ENCODE data around the gene OVCA2.

Gene OVCA2

DNA sequence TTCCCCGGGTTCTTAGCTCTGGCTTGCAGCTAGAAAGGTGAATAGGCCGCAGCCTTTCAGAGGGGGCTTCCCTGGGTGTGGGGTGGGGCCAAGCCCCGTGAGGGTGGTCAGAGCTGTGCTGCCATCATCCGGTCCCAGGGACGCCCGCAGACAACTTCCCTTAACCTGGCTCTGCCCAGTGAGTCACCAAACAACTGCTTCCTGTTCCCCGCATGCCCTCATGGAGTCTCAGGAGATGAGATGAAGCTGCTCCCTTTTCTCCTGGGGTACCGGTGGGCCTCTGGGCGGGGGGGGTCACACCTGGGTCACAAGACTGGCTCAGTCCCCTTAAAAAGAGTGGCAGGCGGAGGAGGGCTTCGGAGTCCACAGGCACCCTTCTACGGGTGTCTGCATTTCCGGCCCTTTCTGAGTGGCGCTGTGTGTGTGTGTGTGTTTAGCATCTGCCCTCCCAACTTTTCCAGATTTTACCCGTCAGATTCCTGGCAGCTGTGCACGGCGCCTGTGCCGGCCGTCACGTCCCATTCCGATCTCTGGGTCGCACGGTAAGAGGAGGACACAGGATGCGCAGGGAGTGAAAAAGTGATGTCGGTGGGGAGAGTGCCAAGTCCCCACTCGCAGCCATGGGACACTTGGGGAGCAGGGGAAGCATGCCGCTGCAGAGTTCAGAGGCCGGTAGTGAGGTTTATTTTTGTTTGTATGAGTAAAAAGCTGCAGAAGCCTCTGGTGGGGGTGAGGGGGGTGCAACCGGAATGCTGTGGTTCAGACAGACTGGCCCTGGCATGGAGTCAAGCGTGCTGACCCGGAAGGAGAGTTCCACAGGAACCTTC lies 29.8 kb downstream of the OVCA2 start:
- TF ChIP-seq MAX (IDR thresholded peaks at IDR 0.05) (no peak), TEAD4 (IDR thresholded peaks at IDR 0.05) (no peak)

- TF ChIP-seq ZBTB7A (IDR thresholded peaks at IDR 0.05; ENCODE audit: low read depth) = no peak
- TF ChIP-seq, protein P1, sequence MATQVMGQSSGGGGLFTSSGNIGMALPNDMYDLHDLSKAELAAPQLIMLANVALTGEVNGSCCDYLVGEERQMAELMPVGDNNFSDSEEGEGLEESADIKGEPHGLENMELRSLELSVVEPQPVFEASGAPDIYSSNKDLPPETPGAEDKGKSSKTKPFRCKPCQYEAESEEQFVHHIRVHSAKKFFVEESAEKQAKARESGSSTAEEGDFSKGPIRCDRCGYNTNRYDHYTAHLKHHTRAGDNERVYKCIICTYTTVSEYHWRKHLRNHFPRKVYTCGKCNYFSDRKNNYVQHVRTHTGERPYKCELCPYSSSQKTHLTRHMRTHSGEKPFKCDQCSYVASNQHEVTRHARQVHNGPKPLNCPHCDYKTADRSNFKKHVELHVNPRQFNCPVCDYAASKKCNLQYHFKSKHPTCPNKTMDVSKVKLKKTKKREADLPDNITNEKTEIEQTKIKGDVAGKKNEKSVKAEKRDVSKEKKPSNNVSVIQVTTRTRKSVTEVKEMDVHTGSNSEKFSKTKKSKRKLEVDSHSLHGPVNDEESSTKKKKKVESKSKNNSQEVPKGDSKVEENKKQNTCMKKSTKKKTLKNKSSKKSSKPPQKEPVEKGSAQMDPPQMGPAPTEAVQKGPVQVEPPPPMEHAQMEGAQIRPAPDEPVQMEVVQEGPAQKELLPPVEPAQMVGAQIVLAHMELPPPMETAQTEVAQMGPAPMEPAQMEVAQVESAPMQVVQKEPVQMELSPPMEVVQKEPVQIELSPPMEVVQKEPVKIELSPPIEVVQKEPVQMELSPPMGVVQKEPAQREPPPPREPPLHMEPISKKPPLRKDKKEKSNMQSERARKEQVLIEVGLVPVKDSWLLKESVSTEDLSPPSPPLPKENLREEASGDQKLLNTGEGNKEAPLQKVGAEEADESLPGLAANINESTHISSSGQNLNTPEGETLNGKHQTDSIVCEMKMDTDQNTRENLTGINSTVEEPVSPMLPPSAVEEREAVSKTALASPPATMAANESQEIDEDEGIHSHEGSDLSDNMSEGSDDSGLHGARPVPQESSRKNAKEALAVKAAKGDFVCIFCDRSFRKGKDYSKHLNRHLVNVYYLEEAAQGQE (IDR thresholded peaks at IDR 0.05; ENCODE audit: low read depth) = no peak
- no peak for TF ChIP-seq MAX (IDR thresholded peaks at IDR 0.05)
- no peak for TF ChIP-seq EGR1 (IDR thresholded peaks at IDR 0.05)
- TF ChIP-seq TCF12 (IDR thresholded peaks at IDR 0.05; ENCODE audit: low read depth) = no peak
- TF ChIP-seq NFIC (IDR thresholded peaks at IDR 0.05) = no peak
- no peak for TF ChIP-seq TEAD4 (IDR thresholded peaks at IDR 0.05)
- no peak for TF ChIP-seq CREB1 (IDR thresholded peaks at IDR 0.05; ENCODE audit: low read depth)
- no peak for TF ChIP-seq YY1 (IDR thresholded peaks at IDR 0.05; ENCODE audit: low read depth)
- TF ChIP-seq, protein P2, sequence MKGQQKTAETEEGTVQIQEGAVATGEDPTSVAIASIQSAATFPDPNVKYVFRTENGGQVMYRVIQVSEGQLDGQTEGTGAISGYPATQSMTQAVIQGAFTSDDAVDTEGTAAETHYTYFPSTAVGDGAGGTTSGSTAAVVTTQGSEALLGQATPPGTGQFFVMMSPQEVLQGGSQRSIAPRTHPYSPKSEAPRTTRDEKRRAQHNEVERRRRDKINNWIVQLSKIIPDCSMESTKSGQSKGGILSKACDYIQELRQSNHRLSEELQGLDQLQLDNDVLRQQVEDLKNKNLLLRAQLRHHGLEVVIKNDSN (IDR thresholded peaks at IDR 0.05) = no peak
- TF ChIP-seq RAD21 (IDR thresholded peaks at IDR 0.05; ENCODE audit: low read depth) = no peak
- TF ChIP-seq TAF1 (IDR thresholded peaks at IDR 0.05; ENCODE audit: low read depth) = no peak
- TF ChIP-seq CEBPB (IDR thresholded peaks at IDR 0.05) = no peak
- TF ChIP-seq EP300 (IDR thresholded peaks at IDR 0.05; ENCODE audit: borderline replicate concordance) = no peak
- TF ChIP-seq FOXM1 (IDR thresholded peaks at IDR 0.05; ENCODE audit: borderline replicate concordance, low read depth) = no peak
Measured at GRCh38 chr17:2074919-2075318, 33.1 kb downstream of the OVCA2 start.

DNA sequence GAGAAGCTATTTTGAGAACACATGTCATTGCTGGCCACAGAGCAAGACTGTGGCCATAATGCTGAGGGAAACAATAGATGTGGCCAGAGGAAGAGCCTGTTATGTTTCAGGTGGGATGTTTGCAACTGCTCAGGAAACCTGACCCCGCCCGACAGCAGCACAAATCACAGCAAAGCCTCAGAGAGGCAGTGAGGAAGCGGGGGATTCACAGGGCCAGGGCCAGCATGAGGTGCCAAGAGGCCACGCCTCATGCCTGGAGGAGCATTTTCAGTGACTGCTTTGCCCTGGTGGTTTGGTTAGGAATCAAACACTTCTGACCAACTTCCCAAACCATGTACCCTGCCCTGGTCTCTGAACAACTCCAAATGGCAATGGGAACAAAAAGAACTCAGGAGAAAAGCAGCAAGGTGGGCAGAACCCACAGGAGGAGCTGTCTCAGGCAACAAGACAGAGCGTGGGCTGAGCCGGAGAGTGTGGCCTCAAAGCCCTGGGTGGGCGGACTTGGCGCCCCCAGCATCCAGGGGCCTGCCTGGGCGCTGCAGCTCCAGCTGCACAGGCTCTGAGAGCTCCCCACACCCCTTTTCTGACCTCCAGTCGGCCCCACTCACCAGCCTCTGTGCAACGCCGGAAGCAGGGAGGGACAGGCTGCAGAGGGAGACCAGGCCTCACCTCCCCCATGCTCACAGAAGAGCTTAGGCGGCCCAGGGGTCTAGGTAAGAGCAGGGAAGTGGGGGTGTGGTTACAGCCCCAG lies 33.7 kb downstream of the OVCA2 start:
- no peak for TF ChIP-seq ZBTB7A (IDR thresholded peaks at IDR 0.05; ENCODE audit: low read depth)
- no peak for TF ChIP-seq EP300 (IDR thresholded peaks at IDR 0.05; ENCODE audit: borderline replicate concordance)
- no peak for TF ChIP-seq YY1 (IDR thresholded peaks at IDR 0.05; ENCODE audit: low read depth)
- TF ChIP-seq TCF12 (IDR thresholded peaks at IDR 0.05; ENCODE audit: low read depth) = no peak
- TF ChIP-seq CREB1 (IDR thresholded peaks at IDR 0.05; ENCODE audit: low read depth) = no peak
- TF ChIP-seq, protein P2 (IDR thresholded peaks at IDR 0.05) = no peak
- TF ChIP-seq TEAD4 (IDR thresholded peaks at IDR 0.05) = no peak
- TF ChIP-seq RAD21 (IDR thresholded peaks at IDR 0.05; ENCODE audit: low read depth) = no peak
- TF ChIP-seq, protein P1 (IDR thresholded peaks at IDR 0.05; ENCODE audit: low read depth) = no peak
- TF ChIP-seq TAF1 (IDR thresholded peaks at IDR 0.05; ENCODE audit: low read depth) = no peak
- TF ChIP-seq MAX (IDR thresholded peaks at IDR 0.05) = no peak
- no peak for TF ChIP-seq CEBPB (IDR thresholded peaks at IDR 0.05)
- no peak for TF ChIP-seq NFIC (IDR thresholded peaks at IDR 0.05)
- no peak for TF ChIP-seq FOXM1 (IDR thresholded peaks at IDR 0.05; ENCODE audit: borderline replicate concordance, low read depth)
- no peak for TF ChIP-seq EGR1 (IDR thresholded peaks at IDR 0.05)

DNA sequence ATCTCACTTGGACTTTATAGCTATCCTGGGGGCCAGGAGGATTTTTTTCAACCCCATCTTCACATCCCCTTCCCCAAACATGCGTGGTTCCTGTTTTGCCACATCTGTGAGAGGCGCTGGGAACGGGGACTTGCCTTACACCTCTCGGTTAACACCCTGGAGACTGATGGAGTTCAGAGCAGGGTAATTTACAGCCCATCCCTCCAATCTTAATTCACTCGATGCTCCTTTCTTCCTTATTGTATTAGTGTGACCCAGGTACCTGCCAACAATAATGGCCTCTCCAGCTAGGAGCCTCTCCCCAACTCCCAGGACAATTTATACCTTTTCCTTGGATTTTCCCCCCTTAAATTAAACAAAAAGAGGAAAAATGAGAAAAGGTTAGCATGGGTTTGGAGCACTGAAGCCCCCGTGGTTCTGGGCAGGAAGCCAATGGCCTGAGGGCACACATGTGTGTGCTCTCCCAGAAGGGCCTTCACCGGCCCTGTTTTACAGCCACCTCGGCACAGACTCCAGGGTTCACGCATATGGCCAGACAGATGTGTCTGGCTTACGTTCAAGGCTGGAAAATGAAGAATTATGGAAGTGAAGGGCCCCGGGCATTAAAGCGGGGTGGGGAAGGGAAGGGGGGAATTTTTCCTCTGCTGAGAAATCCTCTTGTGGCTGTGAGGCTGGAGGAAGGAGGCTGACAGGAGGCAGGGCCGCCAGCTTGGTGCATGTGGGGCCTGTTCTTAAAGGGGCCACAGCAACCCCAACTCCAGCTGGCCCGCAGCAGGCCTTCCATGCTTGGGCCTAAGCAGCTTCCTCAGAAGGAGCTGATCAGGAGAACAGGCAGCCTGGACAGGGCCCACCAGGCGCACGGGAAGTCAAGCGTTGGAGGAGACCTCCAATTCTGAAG lies 34.5 kb downstream of the OVCA2 start:
- TF ChIP-seq, protein P2 (IDR thresholded peaks at IDR 0.05) = no peak
- TF ChIP-seq FOXM1 (IDR thresholded peaks at IDR 0.05; ENCODE audit: borderline replicate concordance, low read depth) = no peak
- TF ChIP-seq MAX (IDR thresholded peaks at IDR 0.05) = no peak
- no peak for TF ChIP-seq TCF12 (IDR thresholded peaks at IDR 0.05; ENCODE audit: low read depth)
- TF ChIP-seq YY1 (IDR thresholded peaks at IDR 0.05; ENCODE audit: low read depth) = no peak
- no peak for TF ChIP-seq NFIC (IDR thresholded peaks at IDR 0.05)
- no peak for TF ChIP-seq TAF1 (IDR thresholded peaks at IDR 0.05; ENCODE audit: low read depth)
- TF ChIP-seq ZBTB7A (IDR thresholded peaks at IDR 0.05; ENCODE audit: low read depth) = no peak
- TF ChIP-seq CREB1 (IDR thresholded peaks at IDR 0.05; ENCODE audit: low read depth) = no peak
- TF ChIP-seq EP300 (IDR thresholded peaks at IDR 0.05; ENCODE audit: borderline replicate concordance) = no peak
- no peak for TF ChIP-seq CEBPB (IDR thresholded peaks at IDR 0.05)
- TF ChIP-seq, protein P1 (IDR thresholded peaks at IDR 0.05; ENCODE audit: low read depth) = no peak
- no peak for TF ChIP-seq RAD21 (IDR thresholded peaks at IDR 0.05; ENCODE audit: low read depth)
- no peak for TF ChIP-seq TEAD4 (IDR thresholded peaks at IDR 0.05)
- no peak for TF ChIP-seq EGR1 (IDR thresholded peaks at IDR 0.05)

Measured in Ishikawa (cell line).